Kidney epithelial cell (primary cell): ENCODE measurements around the gene AKR7A3. TPM values are rescaled to one million over a fixed set of nuclear protein-coding genes. Genes with fewer than 3 reads are reported as not detected.
"Not testable (repeated sequence)": the region's sequence is repeated elsewhere in the genome, so short reads cannot be mapped to it uniquely, and the experiment has no call there.

Source experiments
- DNase-seq: peaks from one replicate; pipeline ENCODE4 v3.0.0-alpha.2; 2010; ENCODE audit warnings: low read depth
- H3K27me3 ChIP-seq: 2 replicates; pipeline ENCODE4 v1.6.0; 2011; ENCODE audit warnings: low read length; ENCODE audit not compliant: control insufficient read depth, insufficient read depth
- H3K36me3 ChIP-seq: 2 replicates; pipeline ENCODE4 v1.5.1; 2011; ENCODE audit warnings: low read length; ENCODE audit not compliant: control insufficient read depth, insufficient read depth
- H3K4me3 ChIP-seq: 2 replicates; pipeline ENCODE4 v1.5.1; 2011; ENCODE audit warnings: low read depth, mild to moderate bottlenecking, control low read depth, low read length
- total RNA-seq: library from RNA; depleted of rRNA; stranded (reverse); fragments of >200 nt; gene quantifications from 2 replicates; pipeline ENCODE4 v1.2.3, GENCODE V29; 2015
- TF ChIP-seq, protein P1 (sequence below): IDR thresholded peaks from 2 replicates; pipeline ENCODE4 v1.5.1; 2011; ENCODE audit warnings: mild to moderate bottlenecking, moderate library complexity, low read length, control low read depth, inconsistent platforms; ENCODE audit not compliant: insufficient read depth, poor library complexity, severe bottlenecking

Gene AKR7A3
- total RNA-seq, 1 donor from 2014 or later, result 0.33 TPM

GRCh38 chr1:19307794-19308508 lies 19.4 kb upstream of the AKR7A3 start:
- Histone ChIP-seq H3K4me3 (no peak overlapping the region), H3K36me3 (peaks cover 3% of the 10 kb centered on the region), H3K27me3 (no peaks in the 10 kb centered on the region)
- TF ChIP-seq, protein P1, sequence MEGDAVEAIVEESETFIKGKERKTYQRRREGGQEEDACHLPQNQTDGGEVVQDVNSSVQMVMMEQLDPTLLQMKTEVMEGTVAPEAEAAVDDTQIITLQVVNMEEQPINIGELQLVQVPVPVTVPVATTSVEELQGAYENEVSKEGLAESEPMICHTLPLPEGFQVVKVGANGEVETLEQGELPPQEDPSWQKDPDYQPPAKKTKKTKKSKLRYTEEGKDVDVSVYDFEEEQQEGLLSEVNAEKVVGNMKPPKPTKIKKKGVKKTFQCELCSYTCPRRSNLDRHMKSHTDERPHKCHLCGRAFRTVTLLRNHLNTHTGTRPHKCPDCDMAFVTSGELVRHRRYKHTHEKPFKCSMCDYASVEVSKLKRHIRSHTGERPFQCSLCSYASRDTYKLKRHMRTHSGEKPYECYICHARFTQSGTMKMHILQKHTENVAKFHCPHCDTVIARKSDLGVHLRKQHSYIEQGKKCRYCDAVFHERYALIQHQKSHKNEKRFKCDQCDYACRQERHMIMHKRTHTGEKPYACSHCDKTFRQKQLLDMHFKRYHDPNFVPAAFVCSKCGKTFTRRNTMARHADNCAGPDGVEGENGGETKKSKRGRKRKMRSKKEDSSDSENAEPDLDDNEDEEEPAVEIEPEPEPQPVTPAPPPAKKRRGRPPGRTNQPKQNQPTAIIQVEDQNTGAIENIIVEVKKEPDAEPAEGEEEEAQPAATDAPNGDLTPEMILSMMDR, result no peak
- no peak for DNase-seq

DNA sequence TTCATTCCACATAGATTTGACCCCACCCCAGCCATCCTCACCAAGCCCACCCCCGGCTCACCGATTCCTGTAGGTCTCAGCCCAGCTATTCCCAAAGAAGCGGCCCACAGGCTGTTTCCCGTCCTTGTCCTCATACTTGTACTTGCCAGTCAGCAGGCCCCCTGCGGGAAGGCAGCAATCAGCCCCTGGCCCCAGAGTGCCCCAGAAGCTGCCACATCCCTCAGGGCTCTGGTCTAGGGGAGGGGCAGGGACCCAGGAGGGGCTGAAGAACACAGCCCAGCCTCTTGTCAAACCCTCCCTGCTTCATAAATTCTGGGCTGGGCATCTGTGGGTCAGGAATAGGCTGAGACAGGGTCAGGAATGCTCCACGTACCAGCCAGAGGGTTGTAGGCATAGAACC lies 18.4 kb upstream of the AKR7A3 start:
- H3K27me3 ChIP-seq, result no peaks in the 10 kb centered on the region
- no peak for DNase-seq

DNA sequence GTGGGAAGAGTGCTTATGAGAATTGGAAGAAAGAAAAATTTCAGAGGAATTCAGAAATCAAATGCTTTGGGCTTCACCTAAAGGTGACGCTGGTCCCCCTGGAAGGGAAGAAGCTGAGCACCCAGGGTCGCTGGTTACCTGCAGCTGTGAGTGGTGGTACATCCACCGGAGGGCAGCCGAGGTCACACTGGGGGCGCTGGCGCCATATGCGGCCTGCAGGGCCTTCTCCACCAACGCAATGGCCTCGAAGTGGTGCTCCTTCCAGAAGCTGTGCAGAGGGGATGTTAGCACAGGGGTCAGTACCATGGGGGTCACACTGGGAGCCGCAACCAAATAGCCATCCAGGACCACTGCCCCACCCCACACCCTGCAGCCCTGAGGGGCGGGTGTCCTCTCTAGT lies 17.3 kb upstream of the AKR7A3 start:
- TF ChIP-seq, protein P1, result no peak
- no peaks in the 10 kb centered on the region for H3K27me3 ChIP-seq
- no peak for DNase-seq
- peaks cover 3% of the 10 kb centered on the region for H3K36me3 ChIP-seq
- H3K4me3 ChIP-seq, result no peak overlapping the region

More for the DNA sequence above, 18.4 kb upstream of the AKR7A3 start:
- Histone ChIP-seq H3K4me3 (no peak overlapping the region), H3K36me3 (peaks cover 3% of the 10 kb centered on the region)
- TF ChIP-seq, protein P1, result no peak

- not testable (repeated sequence) for H3K4me3 ChIP-seq, DNase-seq, H3K36me3 ChIP-seq, H3K27me3 ChIP-seq
These were observed 15.5 kb upstream of the AKR7A3 start for GRCh38 chr1:19304081-19304480.

GRCh38 chr1:19300211-19300610 lies 11.6 kb upstream of the AKR7A3 start:
- TF ChIP-seq, protein P1, result no peak
- H3K27me3 ChIP-seq, result no peaks in the 10 kb centered on the region
- no peak overlapping the region for H3K4me3 ChIP-seq
- DNase-seq, result no peak
- H3K36me3 ChIP-seq, result no peaks in the 10 kb centered on the region

DNA sequence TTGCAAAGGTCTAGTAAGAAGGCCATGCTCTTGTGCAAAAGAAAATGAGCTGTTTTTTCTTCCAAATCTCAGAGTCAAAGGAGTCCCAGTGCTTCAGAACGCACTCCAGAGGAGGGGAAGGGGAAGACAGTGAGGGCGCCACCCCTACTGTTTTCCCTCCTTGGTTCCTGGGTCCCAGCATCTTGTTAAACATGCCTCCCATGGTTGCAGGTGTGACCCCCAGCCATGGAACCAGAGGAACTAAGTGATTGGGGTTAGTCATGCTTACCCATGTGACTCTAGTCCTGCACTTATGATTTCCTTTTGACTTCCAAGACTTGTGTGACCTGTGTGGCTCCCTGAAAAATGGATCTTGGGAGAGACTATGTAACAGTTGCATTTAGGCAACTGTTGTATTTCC lies 6.1 kb upstream of the AKR7A3 start:
- TF ChIP-seq, protein P1, result no peak
- no peaks in the 10 kb centered on the region for H3K27me3 ChIP-seq
- H3K36me3 ChIP-seq, result no peaks in the 10 kb centered on the region
- no peak for DNase-seq
- H3K4me3 ChIP-seq, result no peak overlapping the region
